Measurements from ENCODE around the gene SYNPO2L.
"Not testable (repeated sequence)": the region's sequence is repeated elsewhere in the genome, so short reads cannot be mapped to it uniquely, and the experiment has no call there.

The SYNPO2L gene

GRCh38 chr10:73655990-73656298, at the start of gene SYNPO2L:
Gene SYNPO2L, minus strand, starts transcription at chr10:73656029. Its CDS starts 107 bp downstream, at chr10:73655922.
- no peak for DNase-seq (ENCODE audit: low read depth in 2 of 2)

GRCh38 chr10:73703924-73704323, 48.1 kb upstream of the SYNPO2L start:
- not testable (repeated sequence) for DNase-seq (ENCODE audit: low read depth in 2 of 2)

GRCh38 chr10:73698819-73699218, 43.0 kb upstream of the SYNPO2L start:
- DNase-seq (ENCODE audit: low read depth in 2 of 2), result not testable (repeated sequence)

- DNase-seq (ENCODE audit: low read depth in 2 of 2), result not testable (repeated sequence)
Observed at GRCh38 chr10:73697675-73698159, 41.9 kb upstream of the SYNPO2L start, which contains the start of gene AGAP5. Gene AGAP5, minus strand, starts transcription at chr10:73698109. Its CDS starts 354 bp downstream, at chr10:73697755.

- not testable (repeated sequence) for DNase-seq (ENCODE audit: low read depth in 2 of 2)
Observed at GRCh38 chr10:73695302-73695701, 39.5 kb upstream of the SYNPO2L start.

GRCh38 chr10:73690755-73691154, 34.9 kb upstream of the SYNPO2L start:
- DNase-seq (ENCODE audit: low read depth in 2 of 2), result not testable (repeated sequence)

GRCh38 chr10:73689596-73689995, 33.8 kb upstream of the SYNPO2L start:
- not testable (repeated sequence) for DNase-seq (ENCODE audit: low read depth in 2 of 2)

GRCh38 chr10:73687641-73688040, 31.8 kb upstream of the SYNPO2L start:
- DNase-seq (ENCODE audit: low read depth in 2 of 2), result not testable (repeated sequence)

- not testable (repeated sequence) for DNase-seq (ENCODE audit: low read depth in 2 of 2)
Observed at GRCh38 chr10:73674546-73674945, 18.7 kb upstream of the SYNPO2L start.

GRCh38 chr10:73668378-73668777, 12.5 kb upstream of the SYNPO2L start:
- not testable (repeated sequence) for DNase-seq (ENCODE audit: low read depth in 2 of 2)

- not testable (repeated sequence) for DNase-seq (ENCODE audit: low read depth in 2 of 2)
Observed at GRCh38 chr10:73666153-73666809, 10.5 kb upstream of the SYNPO2L start.

GRCh38 chr10:73665581-73665980, 9.8 kb upstream of the SYNPO2L start:
- DNase-seq (ENCODE audit: low read depth in 2 of 2), result not testable (repeated sequence)

- not testable (repeated sequence) for DNase-seq (ENCODE audit: low read depth in 2 of 2)
Observed at GRCh38 chr10:73664156-73665040, 8.6 kb upstream of the SYNPO2L start.

GRCh38 chr10:73663621-73664020, 7.8 kb upstream of the SYNPO2L start:
- DNase-seq (ENCODE audit: low read depth in 2 of 2), result not testable (repeated sequence)

- DNase-seq (ENCODE audit: low read depth in 2 of 2), result not testable (repeated sequence)
Observed at GRCh38 chr10:73662705-73663104, 6.9 kb upstream of the SYNPO2L start.

GRCh38 chr10:73655257-73655989, 406 bp downstream of the SYNPO2L start:
- no peak for DNase-seq (ENCODE audit: low read depth in 2 of 2)

GRCh38 chr10:73653701-73654100, 2.1 kb downstream of the SYNPO2L start:
- DNase-seq (ENCODE audit: low read depth in 2 of 2), result no peak

GRCh38 chr10:73653195-73653594, 2.6 kb downstream of the SYNPO2L start:
- DNase-seq (ENCODE audit: low read depth in 2 of 2), result no peak

GRCh38 chr10:73650537-73651331, 5.1 kb downstream of the SYNPO2L start:
- DNase-seq (ENCODE audit: low read depth in 2 of 2), result no peak

- DNase-seq (ENCODE audit: low read depth in 2 of 2), result no peak
Observed at GRCh38 chr10:73649876-73650536, 5.8 kb downstream of the SYNPO2L start.

All from stimulated activated CD4-positive, alpha-beta T cell treated with anti-CD3 and anti-CD28 coated beads, Interleukin-1b, Interleukin-23, amount 100 ng/mL, for 4 hours (primary cell).